ENCODE data around the gene STK25.

DNA sequence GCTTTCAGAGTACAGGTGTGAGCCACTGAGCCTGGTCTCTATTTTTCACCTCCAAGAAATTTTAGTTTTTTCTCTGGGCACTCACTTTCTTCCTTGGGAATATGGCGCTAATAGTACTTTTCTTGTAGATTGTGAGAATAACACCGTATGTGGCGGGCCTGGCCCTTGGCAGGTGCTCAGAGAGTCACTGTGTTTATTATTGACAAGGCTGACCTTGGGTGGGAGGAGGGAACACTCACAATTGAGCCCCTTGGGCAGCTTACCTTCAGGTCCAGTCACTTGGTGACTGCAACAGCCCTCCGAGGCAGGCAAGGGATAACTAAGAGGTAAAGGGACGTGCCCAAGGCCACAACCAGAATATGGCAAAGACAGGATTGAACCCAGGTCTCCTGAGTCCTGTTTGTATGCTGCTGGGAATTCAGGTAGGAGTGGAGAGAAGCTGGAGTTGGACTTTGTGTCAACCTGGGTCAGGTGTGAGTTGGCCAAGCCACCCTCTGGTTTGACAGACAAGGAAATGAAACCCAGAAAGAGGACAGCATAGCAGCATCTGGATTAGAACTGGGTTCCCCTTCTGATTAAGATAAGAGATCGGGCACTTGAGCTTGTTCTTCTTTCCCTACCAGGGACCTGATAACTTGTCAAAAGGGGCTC, 2.8 kb upstream of the STK25 start:
- TF ChIP-seq, protein P1, sequence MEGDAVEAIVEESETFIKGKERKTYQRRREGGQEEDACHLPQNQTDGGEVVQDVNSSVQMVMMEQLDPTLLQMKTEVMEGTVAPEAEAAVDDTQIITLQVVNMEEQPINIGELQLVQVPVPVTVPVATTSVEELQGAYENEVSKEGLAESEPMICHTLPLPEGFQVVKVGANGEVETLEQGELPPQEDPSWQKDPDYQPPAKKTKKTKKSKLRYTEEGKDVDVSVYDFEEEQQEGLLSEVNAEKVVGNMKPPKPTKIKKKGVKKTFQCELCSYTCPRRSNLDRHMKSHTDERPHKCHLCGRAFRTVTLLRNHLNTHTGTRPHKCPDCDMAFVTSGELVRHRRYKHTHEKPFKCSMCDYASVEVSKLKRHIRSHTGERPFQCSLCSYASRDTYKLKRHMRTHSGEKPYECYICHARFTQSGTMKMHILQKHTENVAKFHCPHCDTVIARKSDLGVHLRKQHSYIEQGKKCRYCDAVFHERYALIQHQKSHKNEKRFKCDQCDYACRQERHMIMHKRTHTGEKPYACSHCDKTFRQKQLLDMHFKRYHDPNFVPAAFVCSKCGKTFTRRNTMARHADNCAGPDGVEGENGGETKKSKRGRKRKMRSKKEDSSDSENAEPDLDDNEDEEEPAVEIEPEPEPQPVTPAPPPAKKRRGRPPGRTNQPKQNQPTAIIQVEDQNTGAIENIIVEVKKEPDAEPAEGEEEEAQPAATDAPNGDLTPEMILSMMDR (IDR thresholded peaks at IDR 0.05) = no peak
- TF ChIP-seq EP300 (IDR thresholded peaks at IDR 0.05; ENCODE audit: low read depth) (no peak), POLR2A (IDR thresholded peaks at IDR 0.05) (no peak), POLR2AphosphoS5 (IDR thresholded peaks at IDR 0.05) (no peak)

Data from transverse colon (tissue), 4 donors.